Measurements from ENCODE around the gene TRAPPC2L.

TRAPPC2L gene

DNA sequence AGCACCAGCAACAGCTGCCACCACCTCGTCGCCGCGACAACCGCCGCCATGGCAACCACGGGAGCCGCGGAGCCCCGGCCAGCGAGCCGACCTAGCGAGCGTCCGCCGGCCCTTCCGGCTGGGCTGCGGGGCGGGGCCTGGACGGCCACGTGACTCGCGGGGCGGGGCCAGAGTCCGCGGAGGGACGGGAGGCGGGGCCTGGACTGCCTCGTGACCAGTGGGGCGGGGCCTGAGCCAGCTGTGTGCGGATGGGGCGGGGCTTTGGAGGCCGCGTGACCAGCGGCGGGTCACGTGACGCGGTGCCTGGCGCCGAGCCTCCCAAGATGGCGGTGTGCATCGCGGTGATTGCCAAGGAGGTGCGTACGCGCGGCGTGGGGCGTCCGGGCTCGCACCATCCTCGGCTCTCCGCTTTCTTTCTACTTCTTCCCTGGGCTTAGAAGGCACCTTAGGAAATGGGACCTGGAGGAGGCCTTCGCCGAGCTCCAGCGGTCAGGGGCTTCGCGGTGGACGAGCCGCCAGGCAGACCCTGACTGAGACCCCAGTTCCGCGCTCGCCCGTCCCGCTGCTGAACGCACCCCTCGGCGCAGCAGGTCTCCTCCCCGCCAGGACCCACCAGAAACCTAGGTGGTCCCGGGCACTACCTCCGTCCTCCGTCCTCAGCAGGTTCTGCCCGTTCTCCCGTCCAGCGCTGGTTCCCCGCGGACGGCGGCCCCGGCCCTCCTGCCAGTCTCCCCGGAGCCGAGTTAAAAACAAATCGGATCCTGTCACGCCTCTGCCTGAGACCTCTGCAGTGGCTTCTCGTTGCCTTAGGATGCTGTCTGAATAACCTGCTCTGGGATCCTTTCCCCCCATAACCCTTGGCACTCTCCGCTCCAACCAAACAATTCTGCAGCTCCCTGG is at the start of gene TRAPPC2L, which contains the start of gene GALNS:
Gene TRAPPC2L (plus strand): TSS at position 300 of the 900 bp plus-strand sequence. CDS start 24 bp downstream, at position 324.
Gene GALNS (minus strand): TSS at position 120 of the 900 bp plus-strand sequence. CDS start 70 bp downstream, at position 50.
- DNase-seq (ENCODE audit: low spot score) = peak; percentile 97

GRCh38 chr16:88807142-88807625 is 49.7 kb upstream of the TRAPPC2L start:
- no peak for DNase-seq (ENCODE audit: low spot score)
- Histone ChIP-seq H3K4me3 (no peak overlapping the region), H3K27ac (no peak overlapping the region)
- no peak for TF ChIP-seq CTCF (IDR thresholded peaks at IDR 0.05)

More for the DNA sequence above, at the start of gene TRAPPC2L, which contains the start of gene GALNS:
- H3K4me3 ChIP-seq = peak within 1 kb of the TSS; percentile 95
- TF ChIP-seq CTCF (IDR thresholded peaks at IDR 0.05) = no peak
- H3K27ac ChIP-seq = peak within 1 kb of the TSS; percentile 78 to 90

- Histone ChIP-seq H3K27ac (no peak overlapping the region), H3K4me3 (no peak overlapping the region)
- TF ChIP-seq CTCF (IDR thresholded peaks at IDR 0.05) = no peak
- no peak for DNase-seq (ENCODE audit: low spot score)
Measured at GRCh38 chr16:88807626-88808453, 49.1 kb upstream of the TRAPPC2L start.

DNA sequence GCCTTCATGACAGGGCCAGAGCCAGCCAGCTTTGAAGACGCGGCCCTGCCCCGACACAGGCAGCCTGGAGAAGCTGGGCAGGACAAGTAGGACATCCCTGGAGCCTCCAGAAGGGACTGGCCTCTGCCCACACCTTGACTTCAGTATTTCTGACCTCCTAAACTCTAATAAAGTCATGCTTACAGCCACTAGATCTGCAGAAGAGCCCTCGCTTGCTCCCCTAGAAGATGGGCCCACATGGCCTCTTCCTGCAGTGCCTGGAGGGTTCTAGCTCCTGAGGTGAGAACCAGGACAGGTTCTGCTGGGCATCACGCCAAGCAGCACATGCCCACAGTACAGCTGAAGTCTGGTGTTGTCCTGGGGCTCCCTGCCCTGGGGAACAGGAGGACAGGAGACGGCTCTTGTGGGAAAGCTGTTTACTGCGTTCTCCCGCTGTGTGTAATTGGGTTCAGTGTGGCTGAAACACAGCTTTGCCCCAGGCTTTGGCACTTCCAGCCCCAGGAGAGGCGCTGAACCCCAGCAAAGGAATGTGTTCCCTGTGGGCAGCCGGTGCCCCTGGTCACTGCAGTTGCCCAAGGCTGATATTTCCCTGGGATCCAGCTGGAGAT is 47.8 kb upstream of the TRAPPC2L start:
- Histone ChIP-seq H3K27ac (no peak overlapping the region), H3K4me3 (no peak overlapping the region)
- DNase-seq (ENCODE audit: low spot score) = no peak
- TF ChIP-seq CTCF (IDR thresholded peaks at IDR 0.05) = no peak

DNA sequence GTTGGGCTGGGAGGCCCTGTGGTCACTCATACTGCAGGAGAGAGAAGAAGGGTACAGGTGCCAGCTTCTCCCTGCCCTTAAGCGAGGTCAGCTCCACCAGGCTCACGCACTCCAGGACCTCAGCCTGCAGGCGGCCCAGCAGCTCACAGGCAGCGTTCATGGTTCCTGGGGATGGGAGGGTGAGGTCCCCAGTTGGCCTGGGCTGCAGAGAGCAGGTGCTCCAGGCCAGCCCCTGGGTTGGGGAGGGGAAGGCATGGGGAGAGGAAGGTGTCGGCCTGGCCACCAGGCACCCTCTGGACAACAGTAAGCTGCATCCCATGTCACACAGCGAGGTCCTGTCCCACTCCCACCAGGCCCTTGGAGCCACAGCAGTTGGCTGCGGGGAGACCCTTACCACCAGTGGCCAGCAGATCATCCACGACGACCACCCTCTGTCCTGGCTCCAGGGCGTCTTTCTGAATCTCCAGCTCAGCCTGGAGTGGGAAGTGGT is 47.2 kb upstream of the TRAPPC2L start:
- peak overlapping the region in 1 of 2 donors; percentile 89 for H3K27ac ChIP-seq
- TF ChIP-seq CTCF (IDR thresholded peaks at IDR 0.05) = no peak
- H3K4me3 ChIP-seq = peak overlapping the region; percentile 79
- DNase-seq (ENCODE audit: low spot score) = no peak

DNA sequence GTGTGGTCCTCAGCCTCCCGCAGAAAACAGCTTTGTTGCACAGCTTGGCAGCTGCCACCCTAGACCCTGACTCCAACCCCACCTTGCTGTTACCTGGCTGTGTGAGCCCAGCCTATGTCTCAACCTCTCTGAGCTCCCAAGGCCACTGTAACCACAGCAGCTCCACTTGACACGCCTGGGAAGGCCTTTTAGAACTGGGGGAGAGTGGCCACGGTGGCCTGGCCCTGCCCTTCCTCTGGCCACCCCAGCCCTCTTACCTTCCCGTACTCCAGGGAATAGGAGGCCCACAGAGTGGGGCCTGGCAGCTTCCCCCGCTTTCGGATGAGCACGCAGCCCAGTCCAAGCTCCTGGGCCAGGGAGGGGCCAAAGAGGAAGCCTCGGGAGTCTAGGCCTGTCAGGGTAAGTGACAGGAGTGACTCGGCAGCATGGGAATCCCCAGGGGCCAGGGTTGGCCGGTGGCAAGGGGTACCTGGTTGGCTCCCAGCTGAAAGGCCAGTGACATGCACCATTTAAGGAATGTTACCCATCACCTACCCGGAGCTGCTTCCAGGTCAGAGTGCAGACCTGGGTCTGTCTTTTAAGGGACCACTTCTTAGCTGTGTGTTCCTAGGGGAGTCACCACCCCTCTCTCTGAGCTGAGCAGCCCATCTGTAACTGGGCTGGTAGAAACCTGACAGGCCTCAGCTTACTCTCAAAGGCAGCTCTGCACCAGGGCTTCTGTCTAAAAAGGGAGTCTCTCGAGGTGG is 46.6 kb upstream of the TRAPPC2L start:
- peak overlapping the region; percentile 79 for H3K4me3 ChIP-seq
- peak overlapping the region; percentile 76 to 89 for H3K27ac ChIP-seq
- TF ChIP-seq CTCF (IDR thresholded peaks at IDR 0.05) = no peak
- no peak for DNase-seq (ENCODE audit: low spot score)

Measured in coronary artery (tissue), 2 donors.